NCI-H82 (cell line): ENCODE data around the gene SCYGR4.

Experiments used
- DNase-seq: peaks from one replicate; lab custom pipeline; 2025; lab: John Stamatoyannopoulos, UW

The SCYGR4 gene, protein sequence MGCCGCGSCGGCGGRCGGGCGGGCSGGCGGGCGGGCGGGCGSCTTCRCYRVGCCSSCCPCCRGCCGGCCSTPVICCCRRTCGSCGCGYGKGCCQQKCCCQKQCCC

DNA sequence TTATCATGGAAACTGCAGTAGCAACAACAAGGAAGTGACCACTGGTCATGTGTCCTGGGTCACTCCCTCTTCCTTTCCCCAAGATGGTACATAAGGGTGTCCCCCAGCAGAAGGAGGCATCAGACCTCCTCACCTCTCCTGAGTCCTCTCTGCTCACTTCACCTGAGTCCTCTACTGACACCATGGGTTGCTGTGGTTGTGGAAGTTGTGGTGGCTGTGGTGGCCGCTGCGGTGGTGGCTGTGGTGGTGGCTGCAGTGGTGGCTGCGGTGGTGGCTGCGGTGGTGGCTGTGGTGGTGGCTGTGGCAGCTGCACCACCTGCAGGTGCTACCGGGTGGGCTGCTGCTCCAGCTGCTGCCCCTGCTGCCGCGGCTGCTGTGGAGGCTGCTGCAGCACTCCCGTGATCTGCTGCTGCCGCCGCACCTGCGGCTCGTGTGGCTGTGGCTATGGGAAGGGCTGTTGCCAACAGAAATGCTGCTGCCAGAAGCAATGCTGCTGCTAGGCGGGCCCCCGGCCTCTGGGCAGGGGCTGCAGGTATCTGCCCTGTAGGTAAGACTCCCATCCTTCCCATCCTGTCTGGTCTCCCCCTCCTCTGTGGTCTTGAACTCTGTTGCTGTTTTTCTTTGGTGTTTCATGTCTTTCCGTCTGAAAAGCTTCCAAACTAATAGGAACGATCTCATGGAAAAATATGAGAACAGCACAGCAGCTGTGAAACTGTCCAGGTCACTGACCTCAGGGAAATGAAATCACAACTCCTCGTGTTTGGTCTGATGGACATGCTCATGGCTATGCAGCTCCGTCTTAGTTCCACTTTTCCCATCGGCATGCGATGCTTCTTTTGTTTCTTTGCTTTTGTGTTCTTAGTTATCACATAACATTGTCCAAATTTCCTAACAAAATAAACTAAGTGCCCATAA, at the start of gene SCYGR4:
SCYGR4 (plus strand) TSS at position 183 of the 915 bp plus-strand sequence; CDS start at position 183, 0 bp downstream.
- DNase-seq = no peak

DNA sequence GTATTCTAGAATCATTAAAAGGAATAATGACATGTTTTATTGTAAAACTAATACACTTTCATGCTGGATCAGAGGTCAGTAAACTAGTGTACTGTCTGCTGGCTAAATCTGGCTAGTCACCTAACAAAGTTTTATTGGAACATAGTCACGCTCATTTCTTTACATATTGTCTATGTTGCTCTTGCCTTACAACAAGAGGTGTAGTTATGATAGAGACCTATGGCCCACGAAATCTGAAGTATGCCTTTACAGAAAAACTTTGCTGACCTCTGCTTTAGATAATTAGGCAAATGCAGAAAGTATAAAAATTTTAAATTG, 48.5 kb upstream of the SCYGR4 start:
- no peak for DNase-seq

DNA sequence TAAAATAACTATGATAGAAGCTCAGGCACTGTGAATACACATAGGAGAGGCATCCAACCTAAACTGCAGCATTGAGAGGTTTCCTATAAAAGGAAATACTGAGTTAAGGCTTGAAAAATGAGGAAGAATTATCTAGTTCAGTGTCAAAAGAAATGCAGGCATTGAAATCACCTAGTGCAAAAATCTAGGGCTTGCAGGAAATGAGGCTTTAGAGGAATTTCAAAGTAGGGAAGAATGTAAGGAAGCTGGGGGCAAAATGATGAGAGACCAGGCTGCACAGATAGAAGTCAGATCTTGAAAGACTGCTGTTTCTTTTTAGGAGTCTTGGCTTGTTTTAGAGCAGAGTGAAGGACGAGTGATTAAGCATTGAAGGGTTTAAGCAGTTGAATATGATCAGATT, 46.7 kb upstream of the SCYGR4 start:
- no peak for DNase-seq

DNA sequence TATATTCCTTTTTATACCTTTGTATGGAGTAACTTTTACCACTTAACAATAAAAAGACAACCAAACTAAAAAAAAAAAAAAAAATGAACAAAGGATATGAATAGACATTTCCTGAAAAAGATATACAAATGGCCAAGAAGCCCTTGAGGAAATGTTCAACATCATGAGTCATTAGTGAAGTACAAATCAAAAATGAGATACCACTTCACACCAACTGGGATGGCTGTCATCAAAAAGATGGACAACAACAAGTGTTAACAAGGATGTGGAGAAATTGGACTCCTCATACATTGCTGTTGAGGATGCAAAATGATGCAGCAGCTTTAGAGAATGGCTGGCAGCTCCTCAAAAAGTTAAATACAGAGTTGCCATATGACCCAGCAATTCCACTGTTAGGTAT, 41.2 kb upstream of the SCYGR4 start:
- DNase-seq = no peak

DNA sequence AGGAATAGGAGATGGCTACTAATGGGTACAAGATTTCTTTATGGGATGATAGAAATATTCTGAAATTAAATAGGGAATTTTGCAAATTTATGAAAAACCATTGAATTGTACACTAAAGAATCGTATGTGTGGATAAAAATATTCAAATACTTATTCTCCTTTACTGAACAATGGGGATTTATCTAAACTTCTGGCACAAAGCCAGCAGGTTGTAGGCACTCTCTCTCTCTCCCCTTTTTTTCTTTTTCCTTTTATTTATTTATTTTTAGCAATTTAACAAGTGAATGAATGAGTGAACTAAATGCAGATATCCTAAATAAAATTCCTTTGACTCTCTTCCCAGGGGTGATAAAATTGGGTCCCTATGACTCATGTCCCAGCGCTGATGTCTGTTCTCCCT, 40.5 kb upstream of the SCYGR4 start:
- no peak for DNase-seq

DNA sequence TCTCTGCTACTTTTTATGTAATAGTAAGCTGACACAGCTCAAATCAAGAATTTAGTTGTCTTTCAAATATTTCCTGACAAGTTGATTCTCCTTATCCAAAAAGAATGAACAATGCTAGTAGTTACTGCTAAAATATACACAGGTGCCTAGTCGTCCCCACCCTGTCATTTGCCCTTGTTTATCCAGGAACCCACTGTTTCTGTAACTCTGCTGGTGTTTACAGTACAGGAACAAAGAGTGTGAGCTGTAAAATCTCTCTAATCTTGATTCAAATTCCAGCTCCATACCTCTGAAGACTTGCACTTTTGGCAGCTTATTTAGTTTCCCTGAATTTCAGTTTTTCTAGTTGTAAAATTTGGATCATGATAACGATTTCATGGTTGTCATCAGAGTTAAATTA, 39.7 kb upstream of the SCYGR4 start:
- DNase-seq = no peak

DNA sequence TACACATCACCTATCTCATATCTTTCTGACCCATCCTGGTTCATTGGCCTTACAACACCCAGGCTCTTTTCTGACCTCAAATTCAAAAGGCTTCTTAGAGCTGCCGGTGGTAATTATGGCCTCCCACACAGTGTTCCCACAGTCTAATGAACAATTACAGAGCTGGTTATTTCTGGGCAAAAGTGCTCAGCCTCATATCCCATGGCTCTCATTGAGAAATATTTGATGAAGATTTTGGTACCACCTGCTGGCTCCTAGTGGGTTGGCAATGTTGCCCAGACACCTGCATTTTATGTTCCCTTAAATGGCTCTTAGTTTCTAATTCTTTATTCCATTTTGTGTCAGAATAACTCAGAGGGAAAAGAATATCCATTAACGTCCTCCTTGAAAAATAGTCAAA, 38.7 kb upstream of the SCYGR4 start:
- DNase-seq = no peak

DNA sequence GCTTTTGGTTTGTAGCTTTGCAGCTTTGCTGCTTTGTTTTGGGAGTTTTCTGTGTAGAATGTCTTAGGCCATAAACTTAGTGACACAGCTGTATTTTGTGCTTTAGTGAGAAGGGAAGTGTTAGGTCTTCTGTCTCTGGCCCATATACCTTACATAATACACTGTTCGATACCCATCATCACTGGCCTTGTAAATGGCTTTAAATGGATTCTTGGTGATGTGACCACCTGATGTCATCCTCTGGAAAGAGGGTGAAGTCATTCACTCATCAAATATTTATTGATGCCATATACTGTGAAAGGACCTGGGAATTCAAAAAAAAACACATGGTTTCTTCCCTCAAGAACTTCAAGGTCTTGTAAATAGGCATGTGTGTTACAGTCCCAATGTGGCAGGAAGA, 37.5 kb upstream of the SCYGR4 start:
- DNase-seq = no peak

DNA sequence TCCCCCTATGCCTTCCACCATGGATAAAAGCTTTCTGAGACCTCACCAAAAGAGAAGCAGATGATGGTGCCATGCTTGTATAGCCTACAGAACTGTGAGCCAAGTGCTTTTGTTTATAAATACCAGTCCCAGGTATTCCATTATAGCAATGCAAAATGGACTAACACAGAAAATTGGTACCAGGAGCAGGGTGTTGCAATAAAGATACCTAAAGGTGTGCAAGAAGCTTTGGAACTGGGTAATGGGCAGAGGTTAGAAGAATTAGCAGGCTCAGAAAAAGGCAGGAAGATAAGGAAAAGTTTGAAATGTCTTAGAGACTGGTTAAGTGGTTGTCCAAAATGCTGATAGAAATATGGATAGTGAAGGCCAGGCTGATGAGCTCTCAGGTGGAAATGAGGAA, 34.9 kb upstream of the SCYGR4 start:
- DNase-seq = no peak

DNA sequence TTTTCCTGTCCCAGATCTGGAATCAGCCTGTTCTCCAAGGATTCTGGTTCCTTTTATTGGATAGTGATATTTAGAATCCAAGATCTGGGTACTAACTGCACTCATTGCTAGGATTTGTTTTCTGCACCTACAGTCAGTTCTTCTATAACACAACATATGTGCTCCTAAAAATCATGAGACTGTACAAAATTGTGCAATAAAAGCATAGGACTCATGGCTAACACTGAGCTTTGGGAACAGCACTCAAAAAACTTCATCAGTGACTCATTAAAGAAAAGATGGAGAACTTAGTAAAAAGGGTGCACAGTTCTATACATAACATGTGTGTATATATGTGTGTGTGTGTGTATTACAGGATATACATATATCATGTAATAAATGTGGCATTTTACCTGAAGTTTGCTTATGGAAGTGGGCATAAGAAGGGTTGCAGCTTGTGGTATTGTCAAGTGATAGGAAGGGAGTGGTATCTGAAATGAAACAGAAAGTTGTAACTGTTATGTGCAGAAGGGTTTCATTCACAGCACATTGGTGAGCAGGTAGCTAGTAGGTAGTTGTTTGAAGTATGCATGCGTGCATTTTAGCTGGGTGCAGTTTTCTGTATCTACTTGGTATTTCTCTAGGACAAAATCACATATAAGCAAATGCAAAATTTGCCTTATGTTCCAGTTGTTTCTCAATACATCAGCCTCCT, 24.5 kb upstream of the SCYGR4 start:
- no peak for DNase-seq

DNA sequence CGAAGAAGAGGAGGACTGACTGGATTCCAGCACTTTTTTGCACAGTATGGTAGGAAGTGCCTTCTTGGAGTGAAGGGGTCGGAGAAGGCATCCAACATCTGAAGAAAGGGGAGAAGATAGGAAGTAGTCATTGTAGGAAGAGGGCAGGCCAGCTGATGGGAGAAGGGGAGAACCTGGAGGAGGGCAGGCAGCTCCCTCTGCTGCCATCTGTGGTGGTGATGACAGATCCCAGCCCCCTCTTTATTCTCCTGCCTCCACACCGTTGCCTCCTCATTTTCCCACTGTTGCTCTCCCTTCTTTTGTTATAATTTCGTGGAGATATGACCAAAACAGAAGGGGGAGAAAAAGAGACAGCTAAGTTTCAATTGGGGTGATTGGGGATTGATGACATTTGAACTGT, 21.5 kb upstream of the SCYGR4 start:
- DNase-seq = no peak

DNA sequence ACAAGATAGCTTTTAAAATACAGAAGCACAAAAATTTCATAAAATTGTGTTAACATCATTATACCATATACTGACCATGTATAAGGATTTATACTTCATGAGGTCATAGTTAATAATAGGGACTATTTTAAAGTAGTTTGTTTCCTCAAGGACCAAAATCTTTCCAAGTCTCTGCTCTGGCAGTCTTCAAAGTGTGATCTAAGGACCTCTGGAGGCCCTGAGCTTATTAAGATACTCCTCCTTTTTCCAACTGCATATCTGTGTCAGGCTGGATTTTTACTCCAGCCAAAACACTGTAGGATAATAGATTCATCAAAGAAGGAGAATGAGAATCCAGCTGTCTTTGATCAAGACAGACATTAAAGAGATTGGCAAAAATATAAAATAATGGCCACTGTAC, 20.3 kb upstream of the SCYGR4 start:
- no peak for DNase-seq

DNA sequence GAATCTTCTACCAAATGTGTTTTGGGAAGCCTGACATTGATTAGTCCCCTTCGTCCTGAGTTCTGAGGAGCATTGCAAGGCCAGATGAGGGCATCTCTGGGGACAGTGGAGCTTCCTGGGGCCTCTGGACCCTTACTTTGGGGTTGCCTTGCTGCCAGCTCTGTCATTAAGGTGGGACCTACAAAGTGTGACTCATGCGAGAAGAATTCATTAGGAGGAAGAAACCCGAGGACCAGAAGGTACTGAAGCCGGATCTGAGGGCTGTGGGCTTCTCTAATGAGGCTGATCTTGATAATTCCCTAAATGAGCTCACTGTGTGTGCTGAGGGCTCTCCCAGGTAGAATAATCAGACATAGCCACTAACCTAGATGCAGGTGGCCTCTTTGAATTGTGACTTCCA, 19.3 kb upstream of the SCYGR4 start:
- DNase-seq = peak; percentile 61

DNA sequence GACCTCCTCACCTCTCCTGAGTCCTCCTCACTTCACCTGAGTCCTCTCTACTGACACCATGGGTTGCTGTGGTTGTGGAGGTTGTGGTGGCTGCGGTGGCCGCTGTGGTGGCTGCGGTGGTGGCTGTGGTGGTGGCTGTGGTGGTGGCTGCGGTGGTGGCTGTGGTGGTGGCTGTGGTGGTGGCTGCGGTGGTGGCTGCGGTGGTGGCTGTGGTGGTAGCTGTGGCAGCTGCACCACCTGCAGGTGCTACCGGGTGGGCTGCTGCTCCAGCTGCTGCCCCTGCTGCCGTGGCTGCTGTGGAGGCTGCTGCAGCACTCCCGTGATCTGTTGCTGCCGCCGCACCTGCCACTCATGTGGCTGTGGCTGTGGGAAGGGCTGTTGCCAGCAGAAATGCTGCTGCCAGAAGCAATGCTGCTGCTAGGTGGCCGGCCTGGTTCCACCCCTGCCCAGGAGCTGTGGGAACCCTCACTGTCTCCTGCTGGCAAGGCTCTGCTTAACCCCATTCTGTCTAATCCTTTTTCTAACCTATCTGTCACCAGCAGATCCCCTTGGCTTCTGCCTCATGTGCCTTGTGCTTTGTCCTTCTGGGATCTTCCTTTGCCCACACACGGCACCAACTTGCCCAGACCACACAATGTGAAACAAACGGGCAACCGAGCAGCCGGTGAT, 18.3 kb upstream of the SCYGR4 start, which contains the start of gene SCYGR2:
SCYGR2 (plus strand) TSS at position 59 of the 669 bp plus-strand sequence; CDS start at position 59, 0 bp downstream.
- peak; percentile 37 for DNase-seq

DNA sequence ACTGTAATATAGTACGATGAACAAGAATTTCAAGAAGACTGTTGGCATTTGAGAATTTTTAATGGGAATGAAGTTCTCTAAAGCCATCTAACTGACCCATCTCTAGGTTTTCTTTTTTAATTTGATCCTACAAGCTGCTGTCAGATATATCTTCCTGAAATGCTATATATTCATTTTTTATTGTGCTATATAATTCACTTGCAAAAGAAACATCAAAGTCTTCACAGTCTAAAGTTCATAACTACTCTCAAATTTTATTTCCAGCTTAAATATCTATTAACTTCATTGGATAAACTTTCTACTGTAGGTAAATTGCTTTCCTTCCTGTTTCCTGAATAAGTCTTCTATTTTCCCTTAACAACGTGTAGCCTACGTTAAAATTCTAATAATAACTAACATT, 14.9 kb upstream of the SCYGR4 start:
- no peak for DNase-seq

DNA sequence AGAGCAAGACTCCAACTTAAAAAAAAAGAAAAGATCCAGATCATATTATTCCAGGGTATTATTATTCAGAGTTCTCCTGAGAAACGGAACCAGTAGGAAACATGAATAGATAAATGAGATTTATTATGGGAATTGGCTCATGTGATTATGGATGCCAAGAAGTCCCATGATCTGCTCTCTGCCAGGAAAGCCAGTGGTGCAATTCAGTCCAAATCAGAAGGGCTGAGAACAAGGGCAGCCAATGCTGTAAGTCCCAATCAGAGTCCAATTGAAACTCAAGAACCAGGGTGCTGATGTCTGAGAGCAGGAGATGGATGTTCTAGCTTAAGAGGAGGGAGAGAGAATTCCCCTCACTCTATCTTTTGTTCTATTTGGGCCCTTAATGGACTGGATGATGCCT, 10.8 kb upstream of the SCYGR4 start:
- DNase-seq = no peak

DNA sequence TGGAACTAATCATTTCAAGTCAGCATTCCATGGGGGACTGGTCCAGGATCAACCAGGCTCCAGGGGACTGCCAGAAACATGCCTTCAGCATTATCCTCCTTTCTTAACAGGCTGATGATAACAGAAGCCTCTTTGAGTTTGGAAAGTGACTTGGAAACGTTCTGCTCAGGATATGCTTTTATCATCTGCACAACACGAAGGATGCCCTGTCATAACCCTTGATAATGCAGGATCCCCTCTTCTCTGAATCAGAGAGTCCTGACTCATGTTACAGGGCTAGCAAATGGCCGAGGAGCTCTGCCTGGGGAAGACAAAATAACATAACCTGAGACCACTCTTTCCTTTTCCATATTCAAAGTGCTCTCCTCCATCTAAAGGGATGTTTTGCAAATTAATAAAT, 9.4 kb upstream of the SCYGR4 start:
- DNase-seq = no peak

DNA sequence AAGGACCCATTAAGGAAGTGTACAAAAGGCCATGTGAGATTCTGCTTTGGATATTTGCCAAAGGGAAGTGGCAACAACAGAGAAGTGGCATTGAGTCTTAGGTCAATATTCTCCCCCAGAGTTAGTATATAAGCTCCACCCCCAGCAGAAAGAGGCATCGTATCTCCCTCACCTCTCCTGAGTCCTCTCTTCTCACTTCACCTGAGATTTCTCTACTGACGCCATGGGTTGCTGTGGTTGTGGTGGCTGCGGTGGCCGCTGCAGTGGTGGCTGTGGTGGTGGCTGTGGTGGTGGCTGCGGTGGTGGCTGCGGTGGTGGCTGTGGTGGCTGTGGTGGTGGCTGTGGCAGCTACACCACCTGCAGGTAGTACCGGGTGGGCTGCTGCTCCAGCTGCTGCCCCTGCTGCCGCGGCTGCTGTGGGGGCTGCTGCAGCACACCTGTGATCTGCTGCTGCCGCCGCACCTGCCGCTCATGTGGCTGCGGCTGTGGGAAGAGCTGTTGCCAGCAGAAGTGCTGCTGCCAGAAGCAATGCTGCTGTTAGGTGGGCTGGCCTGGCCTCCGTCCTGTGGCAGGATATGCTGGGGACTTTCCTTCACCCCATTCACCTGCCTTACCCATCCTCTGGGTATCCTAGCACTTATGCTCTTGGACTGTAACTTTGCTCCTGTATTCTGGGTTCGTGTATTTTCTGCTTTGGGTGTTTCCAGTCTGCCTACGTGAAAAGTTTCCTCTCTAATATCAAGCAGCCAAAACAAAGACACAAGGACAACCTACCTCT, 8.5 kb upstream of the SCYGR4 start:
- DNase-seq = no peak

DNA sequence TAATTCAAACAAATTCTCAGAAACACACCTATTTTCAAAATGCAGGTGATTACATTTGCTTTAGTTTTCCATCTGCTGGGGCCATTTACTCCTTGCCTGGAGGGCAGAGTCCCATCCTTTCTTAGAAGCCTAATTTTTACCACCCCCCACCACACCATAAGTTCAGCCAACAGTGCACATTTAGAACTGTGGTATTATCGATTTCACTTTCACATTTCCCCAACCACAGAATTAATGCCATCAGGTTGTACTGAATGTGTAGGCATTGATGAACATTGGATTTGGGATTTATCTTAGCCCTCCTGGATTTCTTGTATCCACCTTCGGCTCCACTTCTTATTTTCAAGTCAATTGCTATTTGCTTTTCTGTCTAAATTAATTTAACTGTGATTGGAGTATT, 7.2 kb upstream of the SCYGR4 start:
- DNase-seq = no peak

DNA sequence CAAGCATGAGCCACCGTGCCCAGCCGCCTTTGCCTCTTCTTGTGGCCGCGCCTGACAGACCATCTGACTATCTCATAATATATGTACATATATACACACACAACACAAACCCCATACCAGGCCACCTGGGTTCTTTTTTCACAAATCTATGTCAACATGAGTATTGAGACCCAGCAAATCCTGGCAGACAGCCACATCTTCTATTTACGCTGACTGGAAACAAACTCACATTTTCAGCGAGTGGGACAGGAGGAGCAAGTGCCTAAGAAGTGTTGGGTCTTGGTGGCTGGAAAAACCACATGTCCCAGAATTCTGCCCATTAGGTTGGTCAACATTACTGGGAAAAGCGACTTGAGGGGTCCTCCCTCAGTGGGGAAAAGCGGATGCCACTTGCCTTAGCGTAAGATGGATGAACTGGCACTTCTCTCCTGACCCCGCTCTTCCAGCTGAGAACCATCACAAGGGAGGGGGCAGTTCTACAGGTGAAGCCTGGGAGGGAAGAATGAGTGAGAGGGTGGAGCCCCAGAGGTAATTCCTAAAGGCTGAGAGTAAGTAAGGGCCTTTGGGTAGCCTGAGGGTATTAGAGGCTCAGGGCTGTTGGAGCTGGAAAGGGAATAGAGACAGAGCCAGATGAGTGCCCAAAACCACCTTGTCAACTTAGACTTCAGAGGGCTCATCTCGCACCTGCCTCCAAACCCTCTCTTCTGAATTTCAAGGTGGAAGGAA, 4.6 kb upstream of the SCYGR4 start:
- no peak for DNase-seq

DNA sequence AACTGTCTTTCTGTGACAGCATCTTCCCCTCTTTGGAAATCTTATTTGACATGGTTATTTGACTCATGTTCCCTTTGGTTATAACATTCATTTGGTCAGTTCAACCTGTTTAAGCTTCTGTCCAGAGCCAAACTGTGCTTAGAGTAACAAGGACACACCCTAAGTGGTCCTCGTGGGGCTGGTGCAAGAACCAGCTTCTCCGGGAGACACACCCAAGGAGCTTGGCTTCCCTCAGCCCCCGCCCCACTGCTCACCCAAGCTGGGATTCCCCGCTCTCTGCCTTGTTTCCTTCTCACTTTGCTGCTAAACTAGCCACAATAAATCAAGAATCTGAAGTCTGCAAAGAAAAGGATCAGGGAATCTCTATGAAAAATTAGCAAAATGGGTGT, 4.0 kb upstream of the SCYGR4 start:
- no peak for DNase-seq
